ENCODE results near the gene SH3BP4. TPM values are rescaled to one million over a fixed set of nuclear protein-coding genes. Genes with fewer than 3 reads are reported as not detected.
A peak's percentile ranks its signal among the peaks of the same experiment; 100 is the strongest.

SH3BP4 gene
- total RNA-seq, 1 donor from 2014 or later: 29.6 TPM

DNA sequence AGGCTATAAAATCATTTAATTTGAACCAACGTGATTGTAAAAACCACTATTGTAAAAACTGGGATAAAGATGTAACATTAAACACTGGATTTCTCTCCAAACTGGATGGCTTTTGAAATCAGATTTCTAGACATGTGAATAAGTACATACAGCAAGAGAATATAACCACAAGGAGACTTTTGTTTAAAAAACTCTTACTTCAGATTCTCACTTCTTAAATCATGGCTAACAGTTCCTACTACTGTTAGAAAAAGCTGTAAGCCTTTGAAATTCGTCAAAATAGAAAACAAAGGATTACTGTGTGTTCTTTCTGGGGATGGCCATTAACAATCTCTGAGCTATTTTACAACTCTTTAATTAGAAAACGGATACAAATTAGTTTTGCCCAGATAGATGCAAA, 39.4 kb upstream of the SH3BP4 start:
- Histone ChIP-seq H3K9me3 (no peaks in the 10 kb centered on the region), H3K4me3 (no peak overlapping the region), H3K4me1 (no peaks in the 10 kb centered on the region), H3K36me3 (no peaks in the 10 kb centered on the region), H3K27me3 (no peaks in the 10 kb centered on the region), H3K27ac (no peak overlapping the region)
- intact Hi-C loops (cut with DNase I): no loop called here
- DNase-seq (no peak), ATAC-seq (no peak)
- no peak for TF ChIP-seq CTCF (IDR thresholded peaks at IDR 0.05)

DNA sequence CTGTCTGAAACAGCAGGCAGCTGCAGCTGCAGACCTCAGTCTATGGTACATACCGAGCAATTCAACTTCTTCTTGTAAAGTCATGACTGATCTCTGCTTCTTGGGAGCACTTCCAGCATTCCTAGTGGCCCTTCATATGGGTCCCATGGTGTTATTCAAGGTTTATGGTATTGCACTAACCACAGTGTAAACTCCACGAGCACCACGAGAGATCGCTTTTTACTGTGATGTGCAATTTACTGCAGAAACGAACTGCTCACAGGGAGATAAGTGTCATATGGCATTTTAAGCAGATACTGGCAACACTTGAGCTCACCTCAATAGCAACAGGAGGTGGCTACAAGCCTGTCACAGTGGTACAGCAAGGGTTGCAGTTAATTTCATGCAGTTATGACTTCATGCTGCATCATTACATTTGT, 38.6 kb upstream of the SH3BP4 start:
- intact Hi-C loops (cut with DNase I): no loop called here
- Histone ChIP-seq H3K4me3 (no peak overlapping the region), H3K9me3 (no peaks in the 10 kb centered on the region), H3K4me1 (no peaks in the 10 kb centered on the region), H3K27me3 (no peaks in the 10 kb centered on the region), H3K27ac (no peak overlapping the region), H3K36me3 (no peaks in the 10 kb centered on the region)
- ATAC-seq (no peak), DNase-seq (no peak)
- TF ChIP-seq CTCF (IDR thresholded peaks at IDR 0.05): no peak

GRCh38 chr2:234914371-234915154, 37.3 kb upstream of the SH3BP4 start:
- no peak for TF ChIP-seq CTCF (IDR thresholded peaks at IDR 0.05)
- no peaks in the 10 kb centered on the region for H3K27me3 ChIP-seq
- intact Hi-C loops (cut with DNase I): no loop called here
- H3K4me1 ChIP-seq: no peaks in the 10 kb centered on the region
- H3K4me3 ChIP-seq: no peak overlapping the region
- ATAC-seq: no peak
- no peak overlapping the region for H3K27ac ChIP-seq
- H3K9me3 ChIP-seq: no peaks in the 10 kb centered on the region
- no peaks in the 10 kb centered on the region for H3K36me3 ChIP-seq
- no peak for DNase-seq

DNA sequence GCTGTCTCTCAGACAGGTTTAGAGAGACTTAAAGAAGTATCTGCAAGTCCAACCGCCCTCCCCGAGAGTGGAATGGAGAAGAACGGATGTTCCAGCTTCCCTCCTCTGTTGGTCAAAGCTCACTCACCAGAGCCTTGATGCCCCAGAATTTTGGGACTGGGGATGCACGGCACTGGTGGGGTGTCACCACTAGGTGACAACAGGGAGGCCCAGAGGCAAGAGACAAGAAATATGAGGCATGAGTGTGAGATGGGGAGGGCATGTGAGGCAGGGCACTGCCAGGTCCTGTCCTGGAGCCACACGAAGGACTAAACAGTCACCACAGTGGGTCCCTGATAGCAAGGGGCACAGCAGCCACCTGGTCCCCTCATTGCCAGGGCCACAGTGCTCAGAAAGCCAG, 35.1 kb upstream of the SH3BP4 start:
- H3K27me3 ChIP-seq: no peaks in the 10 kb centered on the region
- DNase-seq (no peak), ATAC-seq (peak; percentile 28)
- H3K4me1 ChIP-seq: no peaks in the 10 kb centered on the region
- H3K27ac ChIP-seq: no peak overlapping the region
- no peaks in the 10 kb centered on the region for H3K36me3 ChIP-seq
- H3K4me3 ChIP-seq: no peak overlapping the region
- intact Hi-C loops (cut with DNase I): no loop called here
- no peak for TF ChIP-seq CTCF (IDR thresholded peaks at IDR 0.05)
- no peaks in the 10 kb centered on the region for H3K9me3 ChIP-seq

DNA sequence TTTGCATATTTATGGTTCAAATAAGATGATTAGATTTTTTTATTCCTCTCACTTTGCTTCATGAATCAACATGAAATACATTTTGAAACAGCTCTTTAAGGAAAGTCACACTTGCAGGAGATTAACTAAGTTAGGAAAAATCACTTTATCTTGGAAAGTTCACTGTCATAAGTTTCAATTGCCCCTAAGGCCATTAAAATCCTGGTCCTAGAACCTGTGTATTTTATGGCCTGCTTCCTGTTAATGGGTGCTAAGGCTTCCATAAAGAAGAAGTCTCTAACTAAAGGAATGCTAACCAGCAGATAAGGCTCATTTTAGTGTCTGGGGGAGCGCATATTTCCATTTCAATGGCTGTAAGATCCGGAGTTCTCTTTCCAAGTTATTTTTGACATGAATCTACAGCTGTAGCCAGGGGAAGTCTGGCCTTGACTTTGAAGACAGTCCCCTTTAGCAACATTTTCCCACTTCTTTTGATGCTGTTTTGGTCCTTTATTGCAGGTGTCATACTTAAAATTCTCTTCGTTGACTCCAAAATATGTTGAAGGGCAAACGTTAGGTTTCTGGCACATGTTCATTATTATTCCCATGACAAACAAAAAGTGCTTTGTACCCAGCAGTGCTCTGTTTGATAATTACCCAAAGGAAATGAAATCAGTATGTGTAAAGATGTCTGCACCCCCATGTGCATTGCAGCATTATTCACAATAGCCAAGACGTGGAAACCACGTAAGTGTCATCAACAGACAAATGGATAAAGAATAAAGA, 34.4 kb upstream of the SH3BP4 start:
- Histone ChIP-seq H3K4me3 (no peak overlapping the region), H3K27me3 (no peaks in the 10 kb centered on the region), H3K27ac (no peak overlapping the region), H3K4me1 (no peaks in the 10 kb centered on the region), H3K36me3 (no peaks in the 10 kb centered on the region), H3K9me3 (no peaks in the 10 kb centered on the region)
- no peak for TF ChIP-seq CTCF (IDR thresholded peaks at IDR 0.05)
- intact Hi-C loops (cut with DNase I): no loop called here
- DNase-seq (no peak), ATAC-seq (no peak)

Data from upper lobe of right lung (tissue), 1 donor.